Measurements from ENCODE around the gene SATL1.
A peak's percentile ranks its signal among the peaks of the same experiment; 100 is the strongest.
"Not testable (repeated sequence)": the region's sequence is repeated elsewhere in the genome, so short reads cannot be mapped to it uniquely, and the experiment has no call there.

SATL1 gene

DNA sequence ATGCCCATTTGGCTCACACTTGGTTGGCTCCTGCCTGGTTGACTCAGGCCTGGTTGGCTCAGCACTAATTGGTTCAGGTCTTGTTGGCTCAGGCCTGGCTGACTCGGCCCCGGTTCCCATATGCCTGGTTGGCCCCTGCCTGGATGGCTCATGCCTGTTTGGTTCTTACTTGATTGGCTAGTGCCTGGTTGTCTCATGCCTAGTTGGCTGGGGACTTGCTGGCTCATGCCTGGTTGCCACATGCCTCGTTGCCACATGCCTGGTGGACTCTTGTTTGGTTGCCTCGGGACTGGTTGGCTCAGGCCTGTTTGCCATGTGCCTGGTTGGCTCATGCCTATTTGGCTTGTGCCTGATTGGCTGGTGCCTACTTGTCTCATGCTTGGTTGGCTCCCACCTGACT is 136.2 kb downstream of the SATL1 start:
- no peak for DNase-seq

DNA sequence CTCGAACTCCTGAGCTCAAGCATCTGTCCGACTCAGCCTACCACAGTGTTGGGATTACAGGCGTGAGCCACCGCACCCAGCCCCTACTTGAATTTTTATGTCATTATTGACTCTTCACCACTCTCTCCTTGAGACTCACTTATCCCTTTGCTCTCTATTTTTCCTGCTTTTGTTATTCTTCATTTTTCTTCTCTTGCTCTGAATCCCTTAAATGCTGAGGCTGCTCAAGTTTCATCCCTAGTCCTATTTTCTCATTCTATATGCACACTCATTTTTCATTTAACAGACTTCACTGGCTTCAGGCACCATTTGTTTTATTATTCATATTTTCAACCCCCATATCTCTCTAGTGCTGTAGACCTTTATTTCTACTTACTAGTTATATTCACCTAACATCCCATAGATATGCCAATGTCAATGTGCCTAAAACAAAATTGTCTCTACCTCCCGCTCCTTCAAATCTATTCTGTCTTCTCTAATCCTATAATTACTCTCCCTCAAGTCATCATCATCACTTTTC is 154.2 kb downstream of the SATL1 start:
- DNase-seq: no peak

DNA sequence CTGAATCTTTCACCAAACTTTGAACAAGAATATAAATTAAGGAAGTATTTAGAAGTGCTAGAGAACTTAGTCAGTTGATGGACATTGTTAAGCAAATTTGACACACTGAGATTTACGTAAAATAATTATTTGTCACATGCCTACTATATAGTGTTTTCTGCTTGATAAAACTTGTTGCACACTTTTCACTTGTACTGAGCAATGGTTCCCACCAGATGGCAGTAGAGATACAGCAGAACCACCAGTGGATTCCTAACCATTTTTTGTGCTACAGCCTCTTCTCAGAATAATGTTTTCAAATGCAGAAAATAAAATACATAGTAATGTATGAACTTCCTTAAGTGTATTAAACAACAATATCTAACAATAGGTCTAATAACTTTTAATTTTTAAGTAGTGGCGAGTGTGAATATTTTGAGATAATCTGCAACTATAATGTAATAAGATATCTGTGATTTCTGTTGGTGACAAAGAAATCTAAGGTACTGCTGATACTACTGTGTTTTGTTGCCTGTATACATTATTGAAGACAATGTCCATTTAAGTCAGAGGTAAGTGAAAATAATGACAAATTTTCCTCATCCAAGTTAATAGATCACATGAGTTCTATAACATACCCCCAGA is 158.7 kb downstream of the SATL1 start:
- DNase-seq: peak; percentile 22

DNA sequence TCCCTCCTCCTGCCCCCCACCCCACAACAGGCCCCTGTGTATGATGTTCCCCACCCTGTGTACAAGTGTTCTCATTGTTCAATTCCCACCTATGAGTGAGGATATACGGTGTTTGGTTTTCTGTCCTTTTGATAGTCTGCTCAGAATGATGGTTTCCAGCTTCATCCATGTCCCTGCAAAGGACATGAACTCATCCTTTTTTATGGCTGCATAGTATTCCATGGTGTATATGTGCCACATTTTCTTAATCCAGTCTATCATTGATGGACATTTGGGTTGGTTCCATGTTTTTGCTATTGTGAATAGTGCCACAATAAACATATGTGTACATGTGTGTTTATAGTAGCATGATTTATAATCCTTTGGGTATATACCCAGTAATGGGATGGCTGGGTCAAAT is 166.3 kb downstream of the SATL1 start:
- not testable (repeated sequence) for DNase-seq

DNA sequence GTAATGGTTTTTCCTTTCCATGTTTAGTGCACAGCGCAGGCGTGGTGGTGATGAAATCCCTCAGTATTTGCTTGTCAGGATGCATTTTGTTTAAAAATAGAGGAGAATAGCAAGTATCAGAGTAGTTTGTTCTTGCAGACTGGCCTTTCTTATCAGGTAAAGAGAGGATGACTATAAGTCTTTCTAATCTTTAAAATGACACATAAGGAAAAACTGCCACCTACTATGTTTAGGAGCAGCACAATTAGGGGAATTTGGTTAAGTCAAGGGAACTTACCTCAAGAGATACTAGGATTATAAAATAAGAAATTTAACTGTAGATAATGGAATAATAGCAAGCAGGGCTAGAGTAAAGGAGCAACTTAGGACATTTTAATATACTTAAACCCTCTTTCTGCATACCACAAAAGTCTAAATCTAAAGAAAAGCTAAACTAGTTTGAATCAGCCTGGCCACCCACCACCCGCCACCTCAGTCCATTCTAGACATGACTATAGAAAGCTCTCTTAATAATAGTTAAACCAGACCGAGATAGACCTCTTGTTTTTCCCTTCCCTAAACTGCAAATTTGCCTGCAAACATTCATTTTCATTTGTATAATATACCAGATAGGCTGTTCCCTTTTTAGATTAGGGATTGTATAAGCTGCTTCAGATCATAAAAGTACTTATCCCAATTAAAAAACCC is 177.9 kb downstream of the SATL1 start:
- DNase-seq: no peak

DNA sequence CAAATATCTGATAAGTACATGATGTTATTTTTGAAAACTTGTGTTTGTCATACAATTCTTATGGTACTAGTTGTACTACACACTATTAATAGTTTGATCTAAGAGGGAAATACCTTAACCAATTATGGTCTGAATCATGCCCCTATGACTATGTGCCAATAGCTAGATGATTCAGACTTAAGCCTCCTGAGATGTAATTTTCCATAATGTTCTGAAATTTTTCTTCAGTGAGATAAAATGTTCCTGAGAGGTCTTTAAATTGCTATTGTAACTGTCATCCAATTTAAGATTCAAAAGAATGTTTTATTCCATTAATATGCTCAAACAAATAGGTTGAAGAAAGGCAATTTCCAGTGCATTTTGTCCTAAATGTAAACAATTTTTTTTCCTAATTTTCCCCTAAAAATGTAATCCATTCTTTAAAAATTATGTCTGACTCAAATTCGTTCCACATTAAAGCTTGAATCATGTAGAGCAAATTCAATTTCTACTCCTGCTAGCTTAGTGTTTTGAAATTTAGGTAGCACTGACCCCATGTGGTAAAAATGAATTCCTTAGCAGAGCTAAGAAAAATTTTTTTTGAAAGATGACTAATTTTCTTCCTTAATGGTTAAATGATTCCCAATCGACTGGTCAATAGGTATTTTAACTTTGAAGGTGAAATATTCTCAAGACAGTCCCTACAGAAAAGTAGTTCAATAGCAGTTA is 190.8 kb downstream of the SATL1 start:
- DNase-seq: no peak

DNA sequence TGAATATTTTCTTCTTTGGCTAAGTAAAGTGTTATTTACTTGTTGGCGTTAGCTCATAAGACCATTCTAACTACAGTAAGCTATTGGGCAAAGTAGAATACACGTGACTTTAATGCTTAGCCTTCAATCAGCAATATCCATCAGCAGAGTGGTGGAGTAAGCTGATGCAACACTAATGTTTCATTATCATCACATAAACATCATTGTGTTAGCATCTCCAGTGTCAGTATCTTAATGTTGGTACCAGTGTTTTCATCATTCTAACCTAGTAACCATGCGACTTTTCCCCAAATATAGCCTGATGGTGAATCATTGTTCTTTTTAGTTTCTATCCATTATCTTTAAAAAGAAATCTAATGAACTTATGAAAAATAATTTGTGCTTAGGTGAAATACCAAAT is 191.4 kb downstream of the SATL1 start:
- DNase-seq: no peak

DNA sequence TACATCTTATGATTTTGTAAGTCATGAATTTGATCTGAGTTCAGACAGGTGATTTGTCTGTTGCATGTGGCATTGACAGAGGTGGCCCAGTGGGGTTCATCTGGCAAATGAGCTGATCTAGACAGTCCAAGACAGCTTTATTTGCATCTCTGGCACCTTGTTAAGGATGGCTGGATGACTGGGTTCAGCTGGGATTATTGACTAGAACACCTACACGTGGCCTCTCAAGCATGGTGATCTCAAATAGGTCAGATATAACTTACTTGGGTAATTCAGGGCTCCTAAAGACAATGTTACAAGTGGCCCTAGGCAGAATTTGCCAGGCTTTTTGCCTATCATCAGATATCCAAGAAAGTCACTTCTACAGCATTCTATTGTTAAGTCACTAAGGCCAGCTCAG is 192.0 kb downstream of the SATL1 start:
- no peak for DNase-seq

Measured in RPMI8226 (cell line).